Gastroesophageal sphincter (tissue), 4 donors: ENCODE data around the gene CHAMP1. TPM values are rescaled to one million over a fixed set of nuclear protein-coding genes. Genes with fewer than 3 reads are reported as not detected.
A peak's percentile ranks its signal among the peaks of the same experiment; 100 is the strongest.
"Not testable (repeated sequence)": the region's sequence is repeated elsewhere in the genome, so short reads cannot be mapped to it uniquely, and the experiment has no call there.

Source experiments
- ATAC-seq: fragments of 150-250 bp; one replicate; pipeline ENCODE4 v1.9.1; 2016; ENCODE audit warnings: mild to moderate bottlenecking, moderate library complexity
- H3K27ac ChIP-seq, 4 donors: fragments of 200-600 bp; sonication (generic) in 3 of 4; 1 replicate in 3 of 4; 2 replicates in 1 of 4; pipeline ENCODE4 v1.5.1; 2016 to 2019
- H3K27me3 ChIP-seq: fragments of 200-600 bp; sonication (generic); one replicate; pipeline ENCODE4 v1.5.1; 2019
- H3K36me3 ChIP-seq, 2 donors: fragments of 200-600 bp; sonication (generic); one replicate each; pipeline ENCODE4 v1.5.1; 2019; ENCODE audit warnings: control low read depth in 1 of 2
- H3K4me1 ChIP-seq, 3 donors: fragments of 200-600 bp; sonication (generic); 1 replicate in 2 of 3; 2 replicates in 1 of 3; pipeline ENCODE4 v1.5.1; 2016 to 2019; ENCODE audit warnings: control low read depth in 2 of 3
- H3K4me3 ChIP-seq, 2 donors: fragments of 200-600 bp; sonication (generic); one replicate each; pipeline ENCODE4 v1.5.1; 2019; ENCODE audit warnings: mild to moderate bottlenecking in 1 of 2, moderate library complexity in 1 of 2
- H3K9me3 ChIP-seq, 3 donors: fragments of 200-600 bp; sonication (generic); one replicate each; pipeline ENCODE4 v1.5.1; 2017 to 2019; ENCODE audit warnings: control low read depth in 2 of 3
- EP300 ChIP-seq: sonication (generic); formaldehyde crosslinking; IDR thresholded peaks from one replicate; pipeline ENCODE4 v1.6.1; 2017; ENCODE audit warnings: antibody characterized with exemption, mild to moderate bottlenecking
- POLR2A ChIP-seq, 2 donors: fragments of 450-650 bp; IDR thresholded peaks; one replicate each; pipeline ENCODE4 v1.6.1; 2017; ENCODE audit warnings: antibody characterized with exemption in 2 of 2, mild to moderate bottlenecking in 2 of 2, moderate library complexity in 1 of 2
- POLR2AphosphoS5 ChIP-seq: sonication (generic); formaldehyde crosslinking; IDR thresholded peaks from one replicate; pipeline ENCODE4 v1.6.1; 2017; ENCODE audit warnings: antibody characterized with exemption
- WGBS, 2 donors: methylation state at CpG; one replicate each; pipeline ENCODE4 v1.1.5; 2018; ENCODE audit warnings: low coverage in 1 of 2; 5-methylcytosine and 5-hydroxymethylcytosine counted together
- total RNA-seq, 4 donors: library from RNA; depleted of rRNA; stranded (reverse); fragments of >200 nt; gene quantifications; one replicate each; pipeline ENCODE4 v1.1.0, GENCODE V29; 2016
- TF ChIP-seq, protein P1 (sequence below), 4 experiments: fragments of 200-600 bp in 2 of 4; fragments of 450-650 bp in 2 of 4; sonication (generic) in 1 of 4; IDR thresholded peaks; one replicate each; pipeline ENCODE4 v1.5.1; 2017 to 2019; ENCODE audit warnings: antibody characterized with exemption in 4 of 4, mild to moderate bottlenecking in 2 of 4, moderate library complexity in 2 of 4

CHAMP1 gene
- total RNA-seq, 4 donors from 2014 or later = 7.5 to 15.3 (median 10.9) TPM

DNA sequence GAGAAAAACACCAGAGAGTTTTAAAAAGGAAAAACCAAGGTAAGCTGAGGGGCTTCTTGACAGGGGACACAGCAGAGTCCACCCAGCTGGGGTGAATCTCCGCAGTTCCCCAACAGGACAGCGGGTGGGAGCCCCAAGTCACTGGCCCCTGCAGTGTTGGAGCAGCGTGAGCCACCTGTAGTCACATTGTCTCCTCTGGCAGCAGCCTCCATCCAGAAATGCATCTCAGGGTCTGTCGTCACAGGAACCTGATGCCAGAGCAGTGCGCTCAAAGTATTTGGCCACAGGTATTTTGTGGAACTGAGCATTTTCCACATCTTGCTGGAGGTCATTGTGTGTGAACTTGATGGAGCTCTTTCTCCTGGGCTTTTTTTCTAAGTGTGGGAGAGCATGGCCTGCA lies 24.7 kb downstream of the CHAMP1 start:
- Histone ChIP-seq H3K27me3 (peaks cover 11% of the 10 kb centered on the region), H3K9me3 (no peaks in the 10 kb centered on the region), H3K27ac (no peak overlapping the region), H3K36me3 (no peaks in the 10 kb centered on the region), H3K4me3 (no peak overlapping the region), H3K4me1 (no peaks in the 10 kb centered on the region)
- TF ChIP-seq EP300 (no peak), POLR2AphosphoS5 (no peak), POLR2A (IDR thresholded peaks at IDR 0.05) (no peak)
- TF ChIP-seq, protein P1, sequence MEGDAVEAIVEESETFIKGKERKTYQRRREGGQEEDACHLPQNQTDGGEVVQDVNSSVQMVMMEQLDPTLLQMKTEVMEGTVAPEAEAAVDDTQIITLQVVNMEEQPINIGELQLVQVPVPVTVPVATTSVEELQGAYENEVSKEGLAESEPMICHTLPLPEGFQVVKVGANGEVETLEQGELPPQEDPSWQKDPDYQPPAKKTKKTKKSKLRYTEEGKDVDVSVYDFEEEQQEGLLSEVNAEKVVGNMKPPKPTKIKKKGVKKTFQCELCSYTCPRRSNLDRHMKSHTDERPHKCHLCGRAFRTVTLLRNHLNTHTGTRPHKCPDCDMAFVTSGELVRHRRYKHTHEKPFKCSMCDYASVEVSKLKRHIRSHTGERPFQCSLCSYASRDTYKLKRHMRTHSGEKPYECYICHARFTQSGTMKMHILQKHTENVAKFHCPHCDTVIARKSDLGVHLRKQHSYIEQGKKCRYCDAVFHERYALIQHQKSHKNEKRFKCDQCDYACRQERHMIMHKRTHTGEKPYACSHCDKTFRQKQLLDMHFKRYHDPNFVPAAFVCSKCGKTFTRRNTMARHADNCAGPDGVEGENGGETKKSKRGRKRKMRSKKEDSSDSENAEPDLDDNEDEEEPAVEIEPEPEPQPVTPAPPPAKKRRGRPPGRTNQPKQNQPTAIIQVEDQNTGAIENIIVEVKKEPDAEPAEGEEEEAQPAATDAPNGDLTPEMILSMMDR (IDR thresholded peaks at IDR 0.05) = no peak
- no peak for ATAC-seq
- 90% methylated on average over 2 of the region's 5 CpGs; no CpG with 5 or more reads in 1 of the 2 donors for WGBS, 2 donors

DNA sequence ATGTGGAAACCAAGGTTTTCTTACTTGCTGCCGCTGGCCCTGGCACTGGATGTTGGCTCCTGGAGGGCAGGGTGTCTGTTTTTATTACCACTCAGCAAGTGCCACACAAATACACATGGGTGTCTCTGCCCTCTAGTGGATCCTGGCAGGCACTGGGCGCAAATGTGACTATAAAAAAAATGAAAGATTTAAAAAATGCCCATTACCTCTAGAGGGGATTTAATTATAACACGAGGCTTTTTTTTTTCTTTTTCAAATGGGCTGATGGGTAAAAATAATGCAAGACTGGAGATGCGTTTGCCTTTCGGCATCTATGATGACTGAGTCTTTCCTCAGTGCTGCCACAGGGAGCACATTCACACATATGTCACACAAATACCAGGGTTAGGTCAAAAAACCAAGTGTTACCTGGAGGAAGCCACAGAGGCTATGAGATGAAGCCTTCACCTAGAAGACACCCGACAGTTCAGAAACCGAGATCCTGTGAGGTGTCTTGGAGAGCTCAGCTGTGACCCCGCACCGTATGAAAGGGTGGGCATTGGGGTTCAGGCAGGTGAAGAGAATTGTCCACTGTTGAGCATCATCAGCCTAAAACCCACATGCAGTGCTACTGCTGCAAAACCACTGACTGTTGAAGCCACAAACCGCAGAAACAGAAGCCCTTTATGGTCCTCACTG lies 25.7 kb downstream of the CHAMP1 start:
- WGBS, 2 donors = 42 to 49% methylated on average over 6 to 10 of the region's 10 CpGs
- H3K27me3 ChIP-seq = peaks cover 11% of the 10 kb centered on the region
- no peaks in the 10 kb centered on the region for H3K4me1 ChIP-seq
- no peak for ATAC-seq
- TF ChIP-seq POLR2AphosphoS5 (no peak), EP300 (no peak), POLR2A (IDR thresholded peaks at IDR 0.05) (no peak)
- TF ChIP-seq, protein P1 (IDR thresholded peaks at IDR 0.05) = peak; percentile 23 to 61 (median 38)
- no peaks in the 10 kb centered on the region for H3K36me3 ChIP-seq
- no peak overlapping the region for H3K4me3 ChIP-seq
- H3K9me3 ChIP-seq = no peaks in the 10 kb centered on the region
- H3K27ac ChIP-seq = no peak overlapping the region

DNA sequence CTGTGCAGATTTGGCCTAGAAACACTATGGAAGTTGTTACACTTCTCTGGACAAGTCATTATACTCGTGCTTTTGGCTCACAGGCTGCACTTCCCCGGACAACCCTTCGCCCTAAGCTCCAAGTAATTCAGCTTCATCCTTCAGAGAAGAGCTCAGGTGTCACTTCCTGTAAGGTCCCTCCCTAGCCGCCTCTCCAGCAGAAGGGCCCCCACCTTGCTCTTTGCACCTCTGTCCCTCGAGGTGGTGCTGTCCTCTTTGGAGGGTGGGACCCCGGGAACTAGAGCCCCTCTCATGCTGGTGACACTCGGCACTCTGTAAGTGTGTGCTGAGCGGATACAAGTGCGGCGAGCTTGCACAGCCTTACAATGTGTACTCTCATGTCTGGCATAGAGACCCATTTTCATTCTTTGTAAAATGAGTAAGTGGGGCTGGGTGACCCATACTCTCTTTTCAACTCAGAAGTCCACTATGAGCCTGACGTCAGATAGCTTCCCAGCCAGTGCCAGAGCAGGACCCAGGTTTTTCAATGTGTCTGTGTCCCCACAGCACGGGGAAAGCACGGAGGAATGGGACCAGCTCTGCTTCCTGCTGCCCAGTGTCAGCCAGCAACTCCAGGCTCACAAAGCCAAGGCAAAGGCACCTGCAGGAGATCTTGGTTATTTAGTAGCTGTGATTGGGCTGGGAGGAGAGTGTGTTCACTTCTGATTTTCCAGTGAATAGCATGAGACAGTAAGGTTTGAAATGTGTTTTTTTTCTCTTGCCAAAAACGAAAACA lies 26.9 kb downstream of the CHAMP1 start:
- Histone ChIP-seq H3K36me3 (no peaks in the 10 kb centered on the region), H3K27me3 (peaks cover 13% of the 10 kb centered on the region), H3K4me1 (no peaks in the 10 kb centered on the region), H3K27ac (no peak overlapping the region), H3K9me3 (no peaks in the 10 kb centered on the region), H3K4me3 (no peak overlapping the region)
- no peak for ATAC-seq
- WGBS, 2 donors = 43 to 60% methylated on average over 3 to 7 of the region's 14 CpGs
- TF ChIP-seq POLR2AphosphoS5 (no peak), POLR2A (IDR thresholded peaks at IDR 0.05) (no peak), EP300 (no peak)
- TF ChIP-seq, protein P1 (IDR thresholded peaks at IDR 0.05) = no peak

DNA sequence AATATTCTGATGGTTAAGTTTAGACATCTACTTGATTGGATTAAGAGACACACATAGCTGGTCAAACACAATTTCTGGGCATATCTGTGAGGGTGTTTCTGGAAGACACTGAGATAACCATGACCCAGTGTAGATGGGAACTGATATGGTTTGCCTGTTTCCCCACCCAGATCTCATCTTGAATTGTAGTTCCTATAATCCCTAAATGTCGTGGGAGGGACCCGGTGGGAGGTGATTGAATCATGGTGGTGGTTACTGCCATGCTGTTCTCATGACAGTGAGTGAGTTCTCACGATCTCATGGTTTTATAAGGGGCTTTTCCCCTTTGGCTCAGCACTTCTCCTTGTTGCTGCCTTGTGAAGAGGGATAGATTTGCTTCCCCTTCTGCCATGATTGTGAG lies 33.0 kb downstream of the CHAMP1 start:
- ATAC-seq, H3K4me1 ChIP-seq, H3K4me3 ChIP-seq, H3K27ac ChIP-seq, H3K36me3 ChIP-seq, H3K9me3 ChIP-seq: not testable (repeated sequence)
- WGBS, 2 donors = 60% methylated on average over 1 of the region's 3 CpGs; no CpG with 5 or more reads in 1 of the 2 donors
- peaks cover 19% of the 10 kb centered on the region for H3K27me3 ChIP-seq

DNA sequence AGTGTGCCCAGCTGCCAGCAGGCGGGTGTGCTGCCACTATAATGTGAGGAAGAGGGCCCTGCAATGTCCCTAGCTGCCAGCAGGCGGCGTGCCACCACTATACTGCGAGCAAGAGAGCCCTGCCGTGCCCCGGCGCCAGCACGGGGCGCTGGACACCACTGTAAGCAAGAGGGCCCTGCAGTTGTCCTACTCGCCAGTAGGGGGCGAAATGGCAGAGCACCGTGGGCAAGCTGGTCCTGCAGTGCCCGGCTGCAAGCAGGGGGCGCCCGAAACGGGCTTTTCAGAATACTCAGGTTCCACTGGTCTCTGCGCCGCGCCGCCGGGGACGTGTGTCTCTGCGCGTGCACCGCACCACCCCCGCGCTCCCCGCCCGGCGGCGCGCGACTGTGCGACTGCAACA lies 38.5 kb downstream of the CHAMP1 start:
- not testable (repeated sequence) for ATAC-seq, H3K4me1 ChIP-seq, H3K4me3 ChIP-seq, H3K9me3 ChIP-seq, H3K27ac ChIP-seq, H3K36me3 ChIP-seq
- TF ChIP-seq, protein P1 (IDR thresholded peaks at IDR 0.05) = peak in 2 of 4 experiments; percentile 20 to 38
- H3K27me3 ChIP-seq = peaks cover 17% of the 10 kb centered on the region
- 95% methylated on average over 4 of the region's 34 CpGs; no CpG with 5 or more reads in 1 of the 2 donors for WGBS, 2 donors

DNA sequence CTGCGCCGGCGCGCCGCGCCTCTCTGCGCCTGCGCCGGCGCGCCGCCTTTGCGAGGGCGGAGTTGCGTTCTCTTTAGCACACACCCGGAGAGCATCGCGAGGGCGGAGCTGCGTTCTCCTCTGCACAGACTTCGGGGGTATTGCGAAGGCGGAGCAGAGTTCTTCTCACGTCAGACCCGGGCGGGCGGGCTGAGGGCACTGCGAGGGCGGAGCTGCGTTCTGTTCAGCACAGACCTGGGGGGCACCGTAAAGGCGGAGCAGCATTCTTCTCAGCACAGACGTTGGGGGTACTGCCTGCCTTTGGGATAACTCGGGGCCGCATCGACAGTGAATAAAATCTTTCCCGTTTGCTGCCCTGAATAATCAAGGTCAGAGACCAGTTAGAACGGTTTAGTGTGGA lies 39.1 kb downstream of the CHAMP1 start:
- not testable (repeated sequence) for ATAC-seq, H3K27ac ChIP-seq
- WGBS, 2 donors = no CpG with 5 or more reads among the region's 38 CpGs

More for the DNA sequence above, 39.1 kb downstream of the CHAMP1 start:
- H3K4me1 ChIP-seq, H3K4me3 ChIP-seq, H3K36me3 ChIP-seq, H3K9me3 ChIP-seq: not testable (repeated sequence)
- peaks cover 13% of the 10 kb centered on the region for H3K27me3 ChIP-seq
